IPS-18a (cell line): ENCODE results near the gene SPATA13.

Experiments
- H3K27ac ChIP-seq: one replicate; pipeline ENCODE4 v1.5.1; 2013; ENCODE audit warnings: low read length
- H3K27me3 ChIP-seq: one replicate; pipeline ENCODE4 v1.6.1; 2013; ENCODE audit warnings: mild to moderate bottlenecking, low read length; ENCODE audit not compliant: control insufficient read depth, insufficient read depth
- H3K36me3 ChIP-seq: one replicate; pipeline ENCODE4 v1.6.1; 2013; ENCODE audit warnings: low read depth, low read length; ENCODE audit not compliant: control insufficient read depth
- H3K4me1 ChIP-seq: one replicate; pipeline ENCODE4 v1.6.1; 2013; ENCODE audit warnings: low read depth, low read length; ENCODE audit not compliant: control insufficient read depth
- H3K4me3 ChIP-seq: one replicate; pipeline ENCODE4 v1.5.1; 2013; ENCODE audit warnings: low read length
- H3K9ac ChIP-seq: one replicate; pipeline ENCODE4 v1.6.1; 2013; ENCODE audit warnings: mild to moderate bottlenecking, low read length, moderate library complexity
- H3K9me3 ChIP-seq: one replicate; pipeline ENCODE4 v1.6.1; 2013; ENCODE audit warnings: low read depth, low read length; ENCODE audit not compliant: control insufficient read depth

Gene SPATA13

GRCh38 chr13:24153979-24154701 lies 6.4 kb upstream of the SPATA13 start:
- H3K4me1 ChIP-seq: peaks cover 7% of the 10 kb centered on the region
- H3K27ac ChIP-seq: no peak overlapping the region

GRCh38 chr13:24159357-24159756 lies 1.2 kb upstream of the SPATA13 start:
- Histone ChIP-seq H3K9me3 (no peaks in the 10 kb centered on the region), H3K9ac (no peak overlapping the region), H3K4me3 (no peak overlapping the region), H3K4me1 (peaks cover 20% of the 10 kb centered on the region), H3K36me3 (no peaks in the 10 kb centered on the region), H3K27ac (no peak overlapping the region), H3K27me3 (peaks cover 10% of the 10 kb centered on the region)

More at GRCh38 chr13:24153979-24154701, 6.4 kb upstream of the SPATA13 start:
- Histone ChIP-seq H3K9me3 (no peaks in the 10 kb centered on the region), H3K9ac (no peak overlapping the region), H3K27me3 (no peaks in the 10 kb centered on the region), H3K36me3 (no peaks in the 10 kb centered on the region), H3K4me3 (no peak overlapping the region)

GRCh38 chr13:24161010-24161775 lies 673 bp downstream of the SPATA13 start:
- peak overlapping the region; percentile 79 for H3K9ac ChIP-seq
- no peak overlapping the region for H3K27ac ChIP-seq
- no peaks in the 10 kb centered on the region for H3K36me3 ChIP-seq
- peaks cover 10% of the 10 kb centered on the region for H3K27me3 ChIP-seq
- H3K4me3 ChIP-seq: peak overlapping the region; percentile 84
- H3K4me1 ChIP-seq: peaks cover 21% of the 10 kb centered on the region
- H3K9me3 ChIP-seq: no peaks in the 10 kb centered on the region

DNA sequence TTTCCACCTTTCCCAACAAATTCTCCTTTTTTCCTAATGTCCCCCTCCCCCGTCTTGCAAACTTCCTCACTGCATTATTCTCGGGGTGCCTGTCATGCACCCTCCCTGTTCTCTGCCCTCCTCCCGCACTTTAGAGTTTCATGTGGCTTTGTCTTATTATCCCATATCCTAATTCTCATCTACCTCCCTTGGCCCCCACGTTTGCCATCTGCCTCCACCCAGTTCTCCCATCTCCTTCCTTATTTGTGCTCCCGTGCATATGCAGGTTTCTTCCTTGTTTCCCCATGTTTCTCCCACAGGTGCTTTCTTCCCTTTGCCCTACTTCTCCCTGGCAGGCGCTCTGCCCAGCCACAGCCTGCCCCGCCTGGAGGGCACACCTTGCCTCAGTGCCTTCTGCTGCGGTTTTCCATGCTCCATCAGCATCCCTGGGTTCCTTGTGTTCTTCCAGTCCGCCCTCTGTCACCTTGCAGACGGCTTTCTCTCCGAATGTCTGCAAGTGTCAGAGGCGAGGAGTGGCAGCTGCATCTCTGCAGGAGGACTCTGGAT lies 1.5 kb downstream of the SPATA13 start:
- Histone ChIP-seq H3K9ac (peak overlapping the region; percentile 79), H3K27ac (no peak overlapping the region), H3K27me3 (peaks cover 10% of the 10 kb centered on the region), H3K4me3 (peak overlapping the region; percentile 84), H3K36me3 (peaks cover 3% of the 10 kb centered on the region), H3K9me3 (no peaks in the 10 kb centered on the region), H3K4me1 (peaks cover 21% of the 10 kb centered on the region)

GRCh38 chr13:24162604-24163003 lies 2.1 kb downstream of the SPATA13 start:
- H3K4me3 ChIP-seq: peak overlapping the region; percentile 84
- peaks cover 21% of the 10 kb centered on the region for H3K4me1 ChIP-seq
- H3K9ac ChIP-seq: no peak overlapping the region
- no peak overlapping the region for H3K27ac ChIP-seq
- no peaks in the 10 kb centered on the region for H3K9me3 ChIP-seq
- H3K27me3 ChIP-seq: peaks cover 10% of the 10 kb centered on the region
- peaks cover 3% of the 10 kb centered on the region for H3K36me3 ChIP-seq

DNA sequence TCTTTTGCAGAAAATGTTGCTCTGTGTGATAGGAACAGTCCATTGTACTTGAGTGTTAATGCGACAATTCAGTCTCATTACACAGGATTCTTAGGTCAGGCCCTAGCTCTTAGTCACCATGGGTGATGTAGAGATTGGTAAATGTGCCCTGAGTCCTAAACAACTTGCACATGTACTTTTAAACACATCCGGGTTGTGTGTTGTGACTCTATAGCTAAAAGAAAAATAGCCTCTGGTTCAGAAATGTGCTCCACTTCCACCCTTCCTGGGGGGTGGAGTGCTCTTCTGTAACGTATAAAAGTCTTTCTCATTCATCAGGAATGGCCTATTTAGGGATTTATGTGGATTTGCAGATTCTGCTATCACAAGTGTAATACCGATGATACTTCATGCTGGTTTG lies 5.2 kb downstream of the SPATA13 start:
- Histone ChIP-seq H3K9me3 (no peaks in the 10 kb centered on the region), H3K36me3 (peaks cover 3% of the 10 kb centered on the region), H3K27ac (no peak overlapping the region), H3K9ac (no peak overlapping the region), H3K27me3 (peaks cover 10% of the 10 kb centered on the region), H3K4me1 (peaks cover 18% of the 10 kb centered on the region), H3K4me3 (no peak overlapping the region)

DNA sequence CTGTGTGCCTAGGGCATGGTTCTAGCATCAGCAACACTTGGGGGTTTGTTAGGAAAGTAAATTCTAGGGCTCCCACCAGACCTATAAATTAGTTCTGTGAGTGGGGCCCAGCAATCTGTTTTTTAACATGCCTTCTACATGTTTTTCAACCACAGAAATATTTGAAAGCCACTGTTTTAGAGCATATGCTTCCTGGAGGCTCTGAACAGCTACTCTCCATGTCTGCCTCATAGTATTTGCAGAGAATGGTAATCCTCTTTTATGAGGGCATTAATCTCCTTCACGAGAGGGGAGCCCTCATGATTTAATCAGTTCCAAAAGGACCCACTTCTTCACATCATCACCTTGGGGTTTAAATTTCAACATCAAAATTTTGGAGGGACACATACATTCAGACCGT lies 6.0 kb downstream of the SPATA13 start:
- H3K27ac ChIP-seq: no peak overlapping the region
- H3K9me3 ChIP-seq: no peaks in the 10 kb centered on the region
- peaks cover 18% of the 10 kb centered on the region for H3K4me1 ChIP-seq
- no peak overlapping the region for H3K9ac ChIP-seq
- H3K36me3 ChIP-seq: peaks cover 3% of the 10 kb centered on the region
- peaks cover 5% of the 10 kb centered on the region for H3K27me3 ChIP-seq
- H3K4me3 ChIP-seq: no peak overlapping the region

- Histone ChIP-seq H3K4me3 (no peak overlapping the region), H3K36me3 (peaks cover 3% of the 10 kb centered on the region), H3K27me3 (no peaks in the 10 kb centered on the region), H3K9me3 (no peaks in the 10 kb centered on the region), H3K9ac (no peak overlapping the region), H3K27ac (no peak overlapping the region), H3K4me1 (peaks cover 12% of the 10 kb centered on the region)
Observed at GRCh38 chr13:24167666-24168391, 7.3 kb downstream of the SPATA13 start.

GRCh38 chr13:24168392-24168750 lies 7.9 kb downstream of the SPATA13 start:
- Histone ChIP-seq H3K4me3 (no peak overlapping the region), H3K9ac (no peak overlapping the region), H3K4me1 (peaks cover 12% of the 10 kb centered on the region), H3K9me3 (no peaks in the 10 kb centered on the region), H3K27me3 (no peaks in the 10 kb centered on the region), H3K27ac (no peak overlapping the region), H3K36me3 (peaks cover 3% of the 10 kb centered on the region)

- Histone ChIP-seq H3K9me3 (no peaks in the 10 kb centered on the region), H3K27ac (no peak overlapping the region), H3K36me3 (peaks cover 3% of the 10 kb centered on the region), H3K27me3 (no peaks in the 10 kb centered on the region), H3K9ac (no peak overlapping the region), H3K4me1 (peaks cover 10% of the 10 kb centered on the region), H3K4me3 (no peak overlapping the region)
Observed at GRCh38 chr13:24168979-24169378, 8.5 kb downstream of the SPATA13 start.

GRCh38 chr13:24172071-24172470 lies 11.6 kb downstream of the SPATA13 start:
- Histone ChIP-seq H3K9me3 (no peaks in the 10 kb centered on the region), H3K4me1 (peaks cover 10% of the 10 kb centered on the region), H3K36me3 (peaks cover under 1% of the 10 kb centered on the region), H3K27me3 (no peaks in the 10 kb centered on the region), H3K27ac (no peak overlapping the region), H3K4me3 (no peak overlapping the region), H3K9ac (no peak overlapping the region)
